ENCODE measurements around the gene PGAM2. TPM values are rescaled to one million over a fixed set of nuclear protein-coding genes. Genes with fewer than 3 reads are reported as not detected.

PGAM2 gene
- total and polyA plus RNA-seq, 2 experiments from 2014 or later, result 2.9 to 7.8 TPM

GRCh38 chr7:44107961-44108767, 42.8 kb upstream of the PGAM2 start:
- H3K27ac Mint-ChIP-seq, result no peak overlapping the region
- H3K9me3 Mint-ChIP-seq, result no peaks in the 10 kb centered on the region
- no peak for TF ChIP-seq STAT1 (IDR thresholded peaks at IDR 0.05; ENCODE audit: unreplicated experiment)
- TF ChIP-seq EZH2 (IDR thresholded peaks at IDR 0.05; ENCODE audit: low read depth, unreplicated experiment), result no peak
- TF ChIP-seq ZNF114 (CRISPR knock-in tag; IDR thresholded peaks at IDR 0.05), result no peak
- no peak for TF ChIP-seq ETS1 (IDR thresholded peaks at IDR 0.05)

GRCh38 chr7:44107116-44107960, 42.0 kb upstream of the PGAM2 start:
- peaks cover 17% of the 10 kb centered on the region for H3K27me3 Mint-ChIP-seq (ENCODE audit: insufficient read depth, low read depth, poor library complexity)
- H3K4me2 ChIP-seq, result no peak overlapping the region
- H3K36me3 Mint-ChIP-seq (ENCODE audit: low read depth), result peaks cover 9% of the 10 kb centered on the region; the same call in 2 of the 3 replicates
- no peaks in the 10 kb centered on the region for H3F3A ChIP-seq (replicated peaks; ENCODE audit: low read depth)
- H3K4me1 ChIP-seq (ENCODE audit: insufficient read depth), result peaks cover 8% of the 10 kb centered on the region; the same call in 1 of the 2 replicates
- H3K4me3 ChIP-seq, result no peak overlapping the region
- no peak overlapping the region for H3K27ac Mint-ChIP-seq
- no peaks in the 10 kb centered on the region for H3K9me2 ChIP-seq (ENCODE audit: insufficient read depth)
- ATAC-seq (no peak), DNase-seq (ENCODE audit: low spot score) (no peak)
- H4K20me1 ChIP-seq (replicated peaks; ENCODE audit: insufficient read depth), result no peaks in the 10 kb centered on the region
- H3K79me2 ChIP-seq (replicated peaks; ENCODE audit: insufficient read depth), result no peaks in the 10 kb centered on the region; the same call in 1 of the 2 replicates
- H3K4me3 Mint-ChIP-seq, result no peak overlapping the region
- no peak overlapping the region for H2AFZ ChIP-seq
- no peak overlapping the region for H3K27ac ChIP-seq (ENCODE audit: low read depth)
- no peaks in the 10 kb centered on the region for H3K9me3 Mint-ChIP-seq
- H3K4me1 Mint-ChIP-seq, result peaks cover 15% of the 10 kb centered on the region
- H3K36me3 ChIP-seq (ENCODE audit: insufficient read depth), result no peaks in the 10 kb centered on the region
- H3K27me3 ChIP-seq (ENCODE audit: insufficient read depth), result peaks cover 9% of the 10 kb centered on the region; the same call in 1 of the 2 replicates
- TF ChIP-seq NANOG (IDR thresholded peaks at IDR 0.05; ENCODE audit: borderline replicate concordance) (no peak), STAT1 (IDR thresholded peaks at IDR 0.05; ENCODE audit: unreplicated experiment) (no peak), CTCF (conservative IDR thresholded peaks at IDR 0.05; ENCODE audit: low read depth in 2 of 2) (no peak), ETS1 (IDR thresholded peaks at IDR 0.05) (no peak), ZNF331 (CRISPR knock-in tag; IDR thresholded peaks at IDR 0.05; ENCODE audit: low read depth) (no peak), JUNB (IDR thresholded peaks at IDR 0.05; ENCODE audit: unreplicated experiment) (no peak), CREB1 (CRISPR knock-in tag; IDR thresholded peaks at IDR 0.05; ENCODE audit: low read depth) (no peak), ZNF114 (CRISPR knock-in tag; IDR thresholded peaks at IDR 0.05) (no peak), POLR2AphosphoS5 (IDR thresholded peaks at IDR 0.05; ENCODE audit: low read depth) (no peak), EZH2 (IDR thresholded peaks at IDR 0.05; ENCODE audit: low read depth, unreplicated experiment) (no peak), REST (IDR thresholded peaks at IDR 0.05; ENCODE audit: unreplicated experiment) (no peak)

More at GRCh38 chr7:44107961-44108767, 42.8 kb upstream of the PGAM2 start:
- Histone ChIP-seq H2AFZ (no peak overlapping the region), H3F3A (replicated peaks; ENCODE audit: low read depth) (0 out of 2 replicates have a peak, but pooled peaks cover 2% of the 10 kb centered on the region), H3K9me2 (ENCODE audit: insufficient read depth) (no peaks in the 10 kb centered on the region), H3K27me3 (ENCODE audit: insufficient read depth) (peaks cover 9% of the 10 kb centered on the region; the same call in 1 of the 2 replicates), H3K4me1 (ENCODE audit: insufficient read depth) (peaks cover 8% of the 10 kb centered on the region; the same call in 1 of the 2 replicates), H3K4me2 (no peak overlapping the region), H3K4me3 (no peak overlapping the region), H3K27ac (ENCODE audit: low read depth) (no peak overlapping the region), H4K20me1 (replicated peaks; ENCODE audit: insufficient read depth) (no peaks in the 10 kb centered on the region), H3K79me2 (replicated peaks; ENCODE audit: insufficient read depth) (no peaks in the 10 kb centered on the region; the same call in 1 of the 2 replicates), H3K36me3 (ENCODE audit: insufficient read depth) (no peaks in the 10 kb centered on the region)
- DNase-seq (ENCODE audit: low spot score) (no peak), ATAC-seq (no peak)
- H3K4me1 Mint-ChIP-seq, result peaks cover 19% of the 10 kb centered on the region
- peaks cover 20% of the 10 kb centered on the region for H3K27me3 Mint-ChIP-seq (ENCODE audit: insufficient read depth, low read depth, poor library complexity)
- H3K36me3 Mint-ChIP-seq (ENCODE audit: low read depth), result peaks cover 9% of the 10 kb centered on the region; the same call in 2 of the 3 replicates
- no peak overlapping the region for H3K4me3 Mint-ChIP-seq
